Type B pancreatic cell (in vitro differentiated cells): Measurements from ENCODE around the gene ALLC. TPM values are rescaled to one million over a fixed set of nuclear protein-coding genes. Genes with fewer than 3 reads are reported as not detected.
A peak's percentile ranks its signal among the peaks of the same experiment; 100 is the strongest.

ENCODE experiments used
- DNase-seq: peaks from one replicate; pipeline ENCODE4 v3.0.0; 2021; ENCODE audit warnings: mixed read lengths; ENCODE audit not compliant: unreplicated experiment; ENCODE audit errors: extremely low spot score
- H3K27ac Mint-ChIP-seq: 2 replicates; pipeline ENCODE4 v1.8.0; 2021; ENCODE audit warnings: mild to moderate bottlenecking, mixed read lengths
- H3K27me3 Mint-ChIP-seq: 2 replicates; pipeline ENCODE4 v1.8.0; 2021; ENCODE audit warnings: mixed read lengths
- H3K36me3 Mint-ChIP-seq: 2 replicates; pipeline ENCODE4 v1.8.0; 2021; ENCODE audit warnings: mixed read lengths
- H3K4me1 Mint-ChIP-seq: one replicate; pipeline ENCODE4 v1.8.0; 2021; ENCODE audit warnings: mixed read lengths; ENCODE audit not compliant: unreplicated experiment
- H3K4me3 Mint-ChIP-seq: 2 replicates; pipeline ENCODE4 v1.8.0; 2021; ENCODE audit warnings: mild to moderate bottlenecking, mixed read lengths
- H3K9me3 Mint-ChIP-seq: 2 replicates; pipeline ENCODE4 v1.8.0; 2021; ENCODE audit warnings: mixed read lengths
- total RNA-seq: library from RNA; stranded (reverse); gene quantifications from 2 replicates; pipeline ENCODE4 v1.2.1, GENCODE V29; 2021; ENCODE audit warnings: low replicate concordance
- TF ChIP-seq, protein P1 (sequence below): fragments of 200-600 bp; sonication (generic); conservative IDR thresholded peaks from 2 replicates; pipeline ENCODE4 v1.5.0; 2021; ENCODE audit warnings: antibody characterized with exemption, mild to moderate bottlenecking

ALLC gene
- total RNA-seq, 1 donor from 2014 or later = not detected

DNA sequence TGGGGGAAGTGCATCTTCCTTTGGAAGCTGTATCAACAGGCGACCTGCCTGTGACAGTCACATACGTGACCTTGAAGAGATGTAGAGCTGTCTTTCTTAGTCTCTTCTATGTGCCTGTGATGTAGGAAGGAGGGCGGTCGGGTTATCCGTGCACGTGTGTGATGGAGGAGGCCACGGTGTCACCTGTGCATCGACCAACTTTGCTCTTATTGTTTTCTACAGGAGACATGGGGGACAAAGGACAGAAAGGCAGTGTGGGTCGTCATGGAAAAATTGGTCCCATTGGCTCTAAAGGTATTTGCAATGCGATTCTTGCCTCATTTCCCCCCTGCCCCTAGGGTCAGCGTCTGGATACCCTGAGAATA lies 20.7 kb upstream of the ALLC start:
- Mint-ChIP-seq H3K4me3 (no peak overlapping the region), H3K36me3 (no peaks in the 10 kb centered on the region), H3K4me1 (peaks cover 4% of the 10 kb centered on the region), H3K9me3 (no peaks in the 10 kb centered on the region), H3K27me3 (peaks cover 15% of the 10 kb centered on the region), H3K27ac (no peak overlapping the region)
- TF ChIP-seq, protein P1, sequence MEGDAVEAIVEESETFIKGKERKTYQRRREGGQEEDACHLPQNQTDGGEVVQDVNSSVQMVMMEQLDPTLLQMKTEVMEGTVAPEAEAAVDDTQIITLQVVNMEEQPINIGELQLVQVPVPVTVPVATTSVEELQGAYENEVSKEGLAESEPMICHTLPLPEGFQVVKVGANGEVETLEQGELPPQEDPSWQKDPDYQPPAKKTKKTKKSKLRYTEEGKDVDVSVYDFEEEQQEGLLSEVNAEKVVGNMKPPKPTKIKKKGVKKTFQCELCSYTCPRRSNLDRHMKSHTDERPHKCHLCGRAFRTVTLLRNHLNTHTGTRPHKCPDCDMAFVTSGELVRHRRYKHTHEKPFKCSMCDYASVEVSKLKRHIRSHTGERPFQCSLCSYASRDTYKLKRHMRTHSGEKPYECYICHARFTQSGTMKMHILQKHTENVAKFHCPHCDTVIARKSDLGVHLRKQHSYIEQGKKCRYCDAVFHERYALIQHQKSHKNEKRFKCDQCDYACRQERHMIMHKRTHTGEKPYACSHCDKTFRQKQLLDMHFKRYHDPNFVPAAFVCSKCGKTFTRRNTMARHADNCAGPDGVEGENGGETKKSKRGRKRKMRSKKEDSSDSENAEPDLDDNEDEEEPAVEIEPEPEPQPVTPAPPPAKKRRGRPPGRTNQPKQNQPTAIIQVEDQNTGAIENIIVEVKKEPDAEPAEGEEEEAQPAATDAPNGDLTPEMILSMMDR = no peak
- DNase-seq = no peak

DNA sequence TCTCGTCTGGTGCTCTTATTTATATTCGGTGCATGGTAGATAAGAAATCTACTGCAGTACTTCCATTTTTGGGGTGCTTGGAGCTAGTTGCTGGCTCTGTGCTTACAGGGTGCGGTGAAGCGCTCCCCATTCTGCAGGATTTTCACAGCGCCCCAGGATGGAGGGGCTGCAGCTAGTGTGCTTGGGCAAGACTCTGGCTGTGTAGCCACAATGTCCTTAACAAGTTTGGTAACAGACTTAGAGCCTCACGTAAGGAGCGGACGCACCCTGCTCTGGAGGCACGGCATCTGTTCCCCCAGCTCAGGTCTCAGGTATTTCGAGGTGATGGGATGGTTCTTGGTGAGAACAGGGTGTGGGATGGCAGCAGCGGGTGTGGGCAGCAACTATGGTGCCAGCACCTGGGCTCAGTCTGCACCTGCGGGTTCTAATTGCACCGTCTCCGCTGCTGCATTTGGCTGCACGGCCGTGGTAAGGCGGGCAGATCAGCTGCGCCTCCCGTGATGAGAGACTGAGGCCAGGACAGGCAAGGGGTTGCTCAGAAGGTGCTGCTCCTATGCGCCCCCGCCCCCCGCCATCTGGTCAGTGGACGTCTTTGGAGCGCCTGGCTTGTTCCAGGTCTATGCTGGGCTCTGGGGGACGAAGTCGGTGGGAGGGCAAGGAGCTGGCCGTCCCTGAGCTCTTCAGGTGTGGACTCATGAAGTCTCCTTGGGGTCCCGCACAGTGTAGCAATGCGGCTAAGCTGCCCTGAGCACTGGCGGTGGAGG lies 20.1 kb upstream of the ALLC start:
- H3K36me3 Mint-ChIP-seq = no peaks in the 10 kb centered on the region
- peak; percentile 66 for DNase-seq
- TF ChIP-seq, protein P1 = no peak
- peaks cover 15% of the 10 kb centered on the region for H3K27me3 Mint-ChIP-seq
- peaks cover 4% of the 10 kb centered on the region for H3K4me1 Mint-ChIP-seq
- H3K9me3 Mint-ChIP-seq = no peaks in the 10 kb centered on the region
- no peak overlapping the region for H3K27ac Mint-ChIP-seq
- no peak overlapping the region for H3K4me3 Mint-ChIP-seq

- peak; percentile 27 for DNase-seq
- no peaks in the 10 kb centered on the region for H3K36me3 Mint-ChIP-seq
- TF ChIP-seq, protein P1 = no peak
- no peak overlapping the region for H3K4me3 Mint-ChIP-seq
- peaks cover 4% of the 10 kb centered on the region for H3K4me1 Mint-ChIP-seq
- peaks cover 13% of the 10 kb centered on the region for H3K27me3 Mint-ChIP-seq
- H3K9me3 Mint-ChIP-seq = no peaks in the 10 kb centered on the region
- H3K27ac Mint-ChIP-seq = no peak overlapping the region
Observed at GRCh38 chr2:3638456-3638810, 19.6 kb upstream of the ALLC start.

GRCh38 chr2:3639015-3639630 lies 18.9 kb upstream of the ALLC start:
- peaks cover 4% of the 10 kb centered on the region for H3K4me1 Mint-ChIP-seq
- peaks cover 12% of the 10 kb centered on the region for H3K27me3 Mint-ChIP-seq
- no peaks in the 10 kb centered on the region for H3K9me3 Mint-ChIP-seq
- H3K36me3 Mint-ChIP-seq = no peaks in the 10 kb centered on the region
- DNase-seq = no peak
- no peak overlapping the region for H3K27ac Mint-ChIP-seq
- TF ChIP-seq, protein P1 = no peak
- H3K4me3 Mint-ChIP-seq = no peak overlapping the region

DNA sequence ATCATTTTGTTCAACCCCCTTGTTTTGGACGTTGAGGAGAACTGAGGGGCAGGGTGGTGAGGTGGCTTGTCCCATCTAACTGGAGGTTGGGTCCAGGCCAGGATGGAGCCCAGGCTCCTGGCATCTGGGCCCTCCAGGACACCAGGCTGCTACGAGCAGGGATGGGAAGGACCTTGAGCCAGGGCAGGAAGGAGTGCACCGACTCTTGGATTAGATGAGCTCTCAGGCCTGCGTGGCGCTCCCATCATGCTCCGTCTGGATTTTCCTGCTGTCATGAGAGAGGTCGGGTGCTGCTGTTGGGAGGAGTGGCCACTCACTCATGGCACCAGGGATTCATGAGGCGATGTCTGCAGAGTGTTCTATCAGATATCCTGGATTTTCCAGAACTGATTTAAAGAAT lies 18.3 kb upstream of the ALLC start:
- peak; percentile 25 for DNase-seq
- peaks cover 12% of the 10 kb centered on the region for H3K27me3 Mint-ChIP-seq

More for the DNA sequence above, 18.3 kb upstream of the ALLC start:
- Mint-ChIP-seq H3K27ac (no peak overlapping the region), H3K36me3 (no peaks in the 10 kb centered on the region), H3K9me3 (no peaks in the 10 kb centered on the region), H3K4me3 (no peak overlapping the region), H3K4me1 (peaks cover 4% of the 10 kb centered on the region)
- TF ChIP-seq, protein P1 = no peak
